ENCODE data around the gene TIE1. TPM values are rescaled to one million over a fixed set of nuclear protein-coding genes. Genes with fewer than 3 reads are reported as not detected.

The TIE1 gene
- total RNA-seq, 2 donors from 2014 or later = 5.1 to 7.6 TPM

GRCh38 chr1:43306688-43307457 lies 6.1 kb downstream of the TIE1 start:
- Histone ChIP-seq H3K36me3 (no peaks in the 10 kb centered on the region), H3K4me3 (no peak overlapping the region), H3K27me3 (no peaks in the 10 kb centered on the region), H3K4me1 (peaks cover 11% of the 10 kb centered on the region), H3K9ac (ENCODE audit: low read depth in 2 of 2, low read length in 2 of 2) (no peak overlapping the region), H3K9me3 (no peaks in the 10 kb centered on the region), H3K27ac (no peak overlapping the region)
- intact Hi-C loops (cut with DNase I) = no loop called here
- TF ChIP-seq CTCF (IDR thresholded peaks at IDR 0.05) = no peak
- DNase-seq = no peak

- Histone ChIP-seq H3K4me3 (no peak overlapping the region), H3K9me3 (no peaks in the 10 kb centered on the region), H3K9ac (ENCODE audit: low read depth in 2 of 2, low read length in 2 of 2) (no peak overlapping the region), H3K27me3 (no peaks in the 10 kb centered on the region), H3K27ac (no peak overlapping the region), H3K4me1 (peaks cover 11% of the 10 kb centered on the region), H3K36me3 (no peaks in the 10 kb centered on the region)
- TF ChIP-seq CTCF (IDR thresholded peaks at IDR 0.05) = no peak
- DNase-seq = no peak
- intact Hi-C loops (cut with DNase I) = no loop called here
Measured at GRCh38 chr1:43307458-43308158, 6.8 kb downstream of the TIE1 start.

- H3K4me1 ChIP-seq = peaks cover 3% of the 10 kb centered on the region
- no peak for DNase-seq
- H3K9me3 ChIP-seq = no peaks in the 10 kb centered on the region
- no peak overlapping the region for H3K4me3 ChIP-seq
- intact Hi-C loops (cut with DNase I) = no loop called here
- H3K27me3 ChIP-seq = no peaks in the 10 kb centered on the region
- H3K9ac ChIP-seq (ENCODE audit: low read depth in 2 of 2, low read length in 2 of 2) = no peak overlapping the region
- no peak overlapping the region for H3K27ac ChIP-seq
- no peaks in the 10 kb centered on the region for H3K36me3 ChIP-seq
- TF ChIP-seq CTCF (IDR thresholded peaks at IDR 0.05) = no peak
Measured at GRCh38 chr1:43308635-43309404, 8.0 kb downstream of the TIE1 start.

- Histone ChIP-seq H3K4me3 (no peak overlapping the region), H3K9ac (ENCODE audit: low read depth in 2 of 2, low read length in 2 of 2) (no peak overlapping the region), H3K36me3 (no peaks in the 10 kb centered on the region), H3K27ac (no peak overlapping the region), H3K4me1 (no peaks in the 10 kb centered on the region), H3K27me3 (no peaks in the 10 kb centered on the region), H3K9me3 (no peaks in the 10 kb centered on the region)
- intact Hi-C loops (cut with DNase I) = no loop called here
- DNase-seq = no peak
- TF ChIP-seq CTCF (IDR thresholded peaks at IDR 0.05) = no peak
Measured at GRCh38 chr1:43309405-43310025, 8.7 kb downstream of the TIE1 start.

GRCh38 chr1:43311521-43311920 lies 10.7 kb downstream of the TIE1 start:
- H3K4me1 ChIP-seq = no peaks in the 10 kb centered on the region
- no peaks in the 10 kb centered on the region for H3K36me3 ChIP-seq
- intact Hi-C loops (cut with DNase I) = no loop called here
- no peak overlapping the region for H3K9ac ChIP-seq (ENCODE audit: low read depth in 2 of 2, low read length in 2 of 2)
- DNase-seq = no peak
- H3K27ac ChIP-seq = no peak overlapping the region
- H3K4me3 ChIP-seq = no peak overlapping the region
- no peaks in the 10 kb centered on the region for H3K27me3 ChIP-seq
- H3K9me3 ChIP-seq = no peaks in the 10 kb centered on the region
- no peak for TF ChIP-seq CTCF (IDR thresholded peaks at IDR 0.05)

Measured in colonic mucosa (tissue), 4 donors.